HG02642 (cell line): Measurements from ENCODE around the gene CUL4A.
"Not testable (repeated sequence)": the region's sequence is repeated elsewhere in the genome, so short reads cannot be mapped to it uniquely, and the experiment has no call there.

Experiments used
- ATAC-seq: cut with Tn5 transposase; IDR thresholded peaks from one replicate; pipeline ENCODE4 v1.9.1; 2021; ENCODE audit warnings: mild to moderate bottlenecking; ENCODE audit not compliant: unreplicated experiment, poor library complexity

Gene CUL4A

DNA sequence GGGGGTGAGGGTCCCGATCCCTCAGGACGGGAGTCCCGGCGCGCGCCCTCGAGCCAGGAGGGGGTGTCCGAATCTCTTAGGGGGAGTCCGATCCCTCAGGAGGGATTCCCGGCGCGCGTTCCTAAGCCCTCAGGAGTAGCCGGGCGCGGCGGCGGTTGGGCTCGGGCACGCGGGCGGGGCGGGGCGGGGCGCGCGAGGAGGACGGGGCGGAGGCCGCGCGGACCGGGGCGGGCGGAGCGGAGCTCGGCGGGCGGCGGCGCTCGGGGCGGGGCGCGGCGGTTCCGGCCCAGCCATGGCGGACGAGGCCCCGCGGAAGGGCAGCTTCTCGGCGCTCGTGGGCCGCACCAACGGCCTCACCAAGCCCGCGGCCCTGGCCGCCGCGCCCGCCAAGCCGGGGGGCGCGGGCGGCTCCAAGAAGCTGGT, at the start of gene CUL4A:
Gene CUL4A (plus strand): TSS at position 278 of the 423 bp plus-strand sequence. CDS start 15 bp downstream, at position 293.
- ATAC-seq = peak; percentile 47

DNA sequence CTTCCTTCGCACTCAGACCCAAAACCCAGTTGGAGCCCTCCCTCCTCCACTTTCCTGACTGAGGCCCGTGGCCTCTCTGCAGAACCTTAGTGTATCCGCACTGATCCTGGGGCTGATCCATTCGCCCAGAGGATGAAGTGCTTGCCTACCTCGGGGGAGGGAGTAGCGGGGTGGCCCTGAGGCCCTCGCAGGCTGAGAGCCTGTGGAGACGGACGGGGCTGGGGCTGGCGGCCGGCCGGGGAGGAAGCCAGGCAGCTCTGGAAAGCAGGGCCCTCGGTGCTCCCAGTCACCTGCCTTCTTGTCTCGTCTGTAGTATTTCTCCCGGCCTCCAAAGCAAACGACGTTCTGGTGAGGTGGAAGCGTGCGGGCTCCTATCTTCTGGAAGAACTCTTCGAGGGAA, 49.7 kb upstream of the CUL4A start:
- ATAC-seq = no peak

DNA sequence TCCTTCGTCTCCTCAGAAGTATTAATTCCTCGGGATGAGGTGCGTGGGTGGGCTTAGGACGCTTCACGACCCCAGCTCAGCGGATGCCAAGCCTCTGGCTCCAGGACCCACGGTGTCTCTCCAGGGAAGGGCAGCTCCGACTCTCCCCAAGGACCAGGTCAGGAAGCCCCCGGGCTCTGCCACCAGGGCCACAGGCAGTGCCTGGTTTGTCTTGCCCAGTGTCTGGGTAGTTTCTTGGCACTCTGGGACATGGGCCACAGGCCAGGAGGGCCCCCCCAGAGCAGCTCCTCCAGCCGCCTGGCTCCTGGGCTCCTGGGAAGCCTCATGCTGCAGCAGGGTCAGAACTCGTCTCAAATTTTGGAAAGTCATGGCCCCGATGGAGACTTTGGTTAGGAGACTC, 48.4 kb upstream of the CUL4A start:
- no peak for ATAC-seq

DNA sequence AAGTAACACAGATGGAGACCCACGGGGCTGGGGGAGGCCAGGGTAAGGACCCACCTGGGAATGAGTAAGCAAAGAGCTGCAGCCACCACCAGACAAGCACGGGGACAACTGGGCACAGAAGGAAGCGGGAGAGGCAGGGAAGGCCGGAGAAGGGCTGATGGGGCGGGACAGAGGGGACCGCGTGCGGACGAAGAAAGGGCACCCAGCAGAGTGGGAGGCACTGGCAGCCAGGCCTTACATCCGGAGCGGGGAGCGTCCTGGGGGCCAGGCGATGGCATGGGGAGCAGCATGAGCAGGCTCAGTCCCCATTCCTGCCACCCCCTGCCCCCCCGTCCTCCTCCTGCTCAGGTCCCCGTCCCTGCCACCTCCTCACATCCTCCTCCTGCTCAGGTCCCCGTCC, 48.0 kb upstream of the CUL4A start:
- ATAC-seq = no peak

DNA sequence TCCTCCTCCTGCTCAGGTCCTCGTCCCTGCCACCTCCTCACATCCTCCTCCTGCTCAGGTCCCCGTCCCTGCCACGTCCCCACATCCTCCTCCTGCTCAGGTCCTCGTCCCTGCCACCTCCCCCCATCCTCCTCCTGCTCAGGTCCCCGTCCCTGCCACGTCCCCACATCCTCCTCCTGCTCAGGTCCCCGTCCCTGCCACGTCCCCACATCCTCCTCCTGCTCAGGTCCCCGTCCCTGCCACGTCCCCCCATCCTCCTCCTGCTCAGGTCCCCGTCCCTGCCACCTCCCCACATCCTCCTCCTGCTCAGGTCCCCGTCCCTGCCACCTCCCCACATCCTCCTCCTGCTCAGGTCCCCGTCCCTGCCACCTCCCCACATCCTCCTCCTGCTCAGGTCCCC, 47.4 kb upstream of the CUL4A start:
- not testable (repeated sequence) for ATAC-seq

DNA sequence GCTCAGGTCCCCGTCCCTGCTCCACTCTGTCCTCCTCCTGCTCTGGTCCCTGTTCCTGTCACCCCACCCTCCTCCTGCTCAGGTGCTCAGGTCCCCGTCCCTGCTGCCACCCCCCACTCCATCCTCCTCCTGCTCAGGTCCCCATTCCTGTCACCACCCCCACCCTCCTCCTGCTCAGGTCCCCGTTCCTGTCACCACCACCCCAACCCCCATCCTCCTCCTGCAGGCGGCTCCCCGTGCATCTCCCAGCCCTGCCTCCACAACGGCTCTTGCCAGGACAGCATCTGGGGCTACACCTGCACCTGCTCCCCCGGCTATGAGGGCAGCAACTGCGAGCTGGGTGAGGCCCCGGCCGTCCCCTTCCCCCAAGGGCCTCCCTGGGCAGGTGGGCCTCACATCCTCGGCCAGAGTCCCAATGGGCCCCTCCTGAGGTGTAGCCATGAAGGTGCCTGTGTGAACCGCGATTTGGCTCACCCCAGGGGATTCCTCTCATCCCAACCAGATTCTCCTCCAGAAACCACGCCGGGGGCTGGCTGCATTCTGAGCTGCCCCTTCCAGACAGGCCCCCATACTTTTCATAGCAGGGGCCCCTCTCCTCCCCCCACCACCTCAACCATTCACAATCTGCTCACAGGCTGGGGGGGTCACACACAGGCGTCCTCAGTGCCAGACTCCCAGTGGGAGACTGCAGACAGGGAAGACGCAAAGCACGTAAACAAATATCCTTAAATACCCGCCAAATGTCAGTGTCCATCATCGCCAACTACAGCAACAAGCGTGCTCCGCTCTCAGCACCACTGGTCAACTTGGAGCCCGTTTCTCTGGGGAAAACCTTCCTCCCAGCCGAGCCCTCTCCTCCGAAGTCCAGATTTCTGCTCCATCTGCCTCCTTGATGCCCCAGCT, 46.4 kb upstream of the CUL4A start:
- no peak for ATAC-seq

DNA sequence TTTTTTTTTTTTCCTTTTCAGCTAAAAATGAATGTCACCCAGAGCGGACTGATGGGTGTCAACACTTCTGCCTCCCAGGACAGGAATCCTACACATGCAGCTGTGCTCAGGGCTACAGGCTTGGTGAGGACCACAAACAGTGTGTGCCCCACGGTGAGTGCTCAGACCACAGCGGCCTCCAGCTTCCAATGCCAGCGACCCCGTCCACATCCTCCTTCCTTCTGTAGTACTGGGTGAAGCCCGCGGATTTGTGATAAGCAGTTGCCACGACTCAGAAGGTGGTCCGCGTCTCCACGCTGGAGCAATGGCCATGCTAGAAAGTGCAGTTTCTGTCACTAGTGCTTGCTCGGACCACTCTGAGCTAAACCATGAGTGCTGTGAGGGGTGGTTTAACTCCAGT, 44.9 kb upstream of the CUL4A start:
- no peak for ATAC-seq

DNA sequence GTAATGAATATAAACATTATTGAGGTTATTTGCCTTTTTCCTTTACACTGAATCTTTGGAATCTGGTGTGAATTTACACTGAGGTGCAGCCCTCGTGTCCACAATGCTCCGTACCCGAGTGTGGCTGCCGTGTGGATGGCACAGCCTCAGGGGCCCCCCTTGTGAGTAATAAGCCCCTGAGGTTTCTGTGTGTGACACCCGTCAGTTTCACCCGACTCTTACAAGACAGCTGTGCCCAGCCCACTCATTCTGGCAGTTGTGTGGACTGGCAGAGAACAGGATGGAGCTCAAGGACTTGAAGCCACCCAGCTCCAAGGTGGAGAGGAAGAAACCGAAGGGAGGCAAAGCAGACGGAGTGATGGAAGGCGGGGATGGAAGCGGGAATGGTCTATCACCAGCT, 43.1 kb upstream of the CUL4A start:
- no peak for ATAC-seq

DNA sequence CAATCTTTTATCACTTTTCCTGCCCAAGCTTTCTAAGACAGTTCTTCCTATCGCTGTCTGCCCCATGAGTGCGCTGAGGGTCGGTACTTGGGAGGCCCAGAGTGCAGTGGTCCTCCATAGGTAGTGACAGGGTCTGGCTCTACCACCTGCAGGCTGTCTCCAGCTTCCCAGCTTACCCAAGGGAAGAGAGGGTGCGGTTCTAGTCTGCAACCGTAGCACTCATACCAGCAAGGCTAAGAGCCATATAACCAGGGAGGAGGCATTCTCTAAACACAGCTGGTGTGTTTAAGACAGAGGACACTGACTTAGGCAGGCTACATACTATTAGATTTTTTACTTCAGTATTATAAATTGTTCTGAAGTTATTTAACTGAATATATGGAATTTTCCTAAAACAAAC, 42.7 kb upstream of the CUL4A start:
- no peak for ATAC-seq

DNA sequence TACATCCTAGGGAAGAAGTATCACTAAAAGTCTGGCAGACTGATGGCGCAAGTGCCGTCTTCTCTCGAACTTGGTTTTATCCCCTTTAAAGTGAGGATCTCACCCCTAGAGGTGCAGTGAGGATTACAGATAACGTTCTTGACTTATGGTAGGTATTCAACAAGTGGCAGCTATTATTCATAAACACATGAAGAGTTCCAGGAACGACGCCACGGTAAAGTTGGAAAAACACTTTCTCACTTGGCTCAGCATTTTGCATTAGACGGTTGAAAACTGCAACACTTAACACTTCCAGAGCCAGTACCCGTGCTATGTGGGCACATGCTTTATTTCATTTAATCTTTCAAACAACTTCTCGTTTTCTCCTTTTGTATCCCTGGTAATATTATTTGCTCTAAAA, 42.3 kb upstream of the CUL4A start:
- ATAC-seq = no peak

DNA sequence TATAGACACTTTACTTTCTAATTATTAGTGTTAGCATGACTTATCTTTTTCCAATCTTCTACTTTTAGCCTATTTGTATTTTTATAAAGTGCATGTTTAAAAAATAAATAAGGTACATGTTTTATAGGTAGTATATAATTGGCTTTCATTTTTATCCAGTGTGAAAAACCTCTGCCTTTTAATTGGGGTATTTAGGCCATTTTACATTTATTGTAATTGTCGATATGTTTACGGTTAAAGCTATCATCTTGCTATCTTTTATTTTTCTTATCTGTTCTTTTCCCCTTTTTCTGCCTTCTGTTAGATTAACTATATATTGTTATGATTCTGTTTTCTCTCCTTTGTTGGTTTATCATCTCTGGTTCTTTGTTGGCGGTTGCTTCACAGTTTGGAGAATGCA, 41.8 kb upstream of the CUL4A start:
- no peak for ATAC-seq

DNA sequence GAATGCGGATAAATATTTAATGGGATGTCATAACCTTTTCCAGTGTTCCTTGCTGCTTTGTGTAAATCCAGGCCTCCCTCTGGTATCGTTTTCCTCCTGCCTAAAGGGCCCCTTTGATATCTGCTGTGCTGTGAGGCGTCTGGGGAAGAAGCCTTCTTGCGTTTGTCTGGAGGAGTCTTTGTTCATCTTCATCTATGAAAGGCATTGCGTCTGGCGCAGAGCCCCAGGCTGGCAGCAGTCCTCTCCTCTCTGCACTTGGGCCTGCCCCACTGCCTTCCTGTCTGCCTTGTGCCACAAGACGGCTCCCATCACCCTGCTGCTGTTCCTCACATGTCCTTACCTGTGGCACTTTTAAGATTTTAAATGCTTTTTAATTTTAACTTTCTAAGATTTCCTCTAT, 41.2 kb upstream of the CUL4A start:
- ATAC-seq = no peak

DNA sequence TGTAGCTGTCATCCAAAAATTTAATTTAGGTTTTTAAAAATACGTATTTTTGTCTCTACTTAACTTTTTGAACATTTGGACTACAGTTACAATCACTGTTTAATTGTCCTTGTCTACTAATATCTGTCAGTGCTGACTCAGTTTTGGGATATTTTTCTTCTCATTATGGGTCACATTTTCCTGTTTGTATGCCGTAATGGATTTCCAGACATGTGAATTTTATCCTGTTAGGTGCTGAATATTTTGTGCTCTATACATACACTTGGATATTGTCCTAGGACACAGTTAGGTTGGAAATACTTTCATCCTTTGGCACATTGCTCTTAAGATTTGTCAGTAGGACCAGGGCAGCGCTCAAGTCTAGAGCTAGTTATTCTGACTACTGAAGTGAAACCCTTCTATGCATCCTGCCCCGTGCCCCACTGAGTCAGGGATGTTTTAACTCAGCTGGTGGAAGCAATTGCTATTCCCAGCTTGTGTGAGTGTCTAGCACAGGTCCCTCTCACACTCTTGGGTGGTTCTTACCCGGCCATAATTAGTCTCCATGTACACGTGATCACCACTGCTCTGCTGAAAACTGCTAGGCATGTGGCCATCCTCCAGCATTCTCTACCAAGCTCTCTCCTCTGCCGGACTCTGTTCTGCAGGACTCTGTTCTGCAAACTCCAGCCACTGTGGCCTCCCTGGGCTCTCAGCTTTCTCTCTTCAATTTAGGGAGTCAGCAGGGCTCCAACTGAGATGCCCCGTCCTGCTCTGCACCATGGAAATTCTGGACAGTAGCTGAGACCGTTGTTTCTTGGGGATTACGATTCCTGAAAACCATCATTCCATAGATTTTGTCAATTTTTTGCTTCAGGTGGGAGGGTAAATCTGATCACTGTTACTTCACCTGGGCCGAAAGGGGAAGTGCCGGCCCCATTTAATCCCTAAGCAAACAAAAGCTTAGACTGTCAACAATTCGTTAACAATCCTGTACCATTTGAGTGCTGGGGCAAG, 39.8 kb upstream of the CUL4A start:
- no peak for ATAC-seq

DNA sequence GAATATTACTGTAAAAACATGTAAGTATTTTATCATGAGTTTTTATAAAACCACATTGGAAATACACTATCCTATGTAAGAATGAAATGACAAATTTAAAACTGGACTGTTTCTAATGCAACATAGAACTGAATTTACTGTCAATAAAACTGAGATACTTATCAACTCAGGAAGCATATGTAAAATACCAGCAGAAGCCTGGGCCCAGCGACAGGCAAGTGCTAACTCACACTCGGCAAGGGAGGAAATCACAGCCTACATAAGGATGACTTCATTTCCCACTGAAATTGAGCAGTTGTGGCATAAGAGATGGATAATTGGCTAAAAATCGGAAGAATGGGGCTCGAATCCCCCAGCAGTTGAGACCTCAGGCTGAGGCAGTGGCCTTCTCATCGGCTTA, 38.9 kb upstream of the CUL4A start:
- no peak for ATAC-seq

DNA sequence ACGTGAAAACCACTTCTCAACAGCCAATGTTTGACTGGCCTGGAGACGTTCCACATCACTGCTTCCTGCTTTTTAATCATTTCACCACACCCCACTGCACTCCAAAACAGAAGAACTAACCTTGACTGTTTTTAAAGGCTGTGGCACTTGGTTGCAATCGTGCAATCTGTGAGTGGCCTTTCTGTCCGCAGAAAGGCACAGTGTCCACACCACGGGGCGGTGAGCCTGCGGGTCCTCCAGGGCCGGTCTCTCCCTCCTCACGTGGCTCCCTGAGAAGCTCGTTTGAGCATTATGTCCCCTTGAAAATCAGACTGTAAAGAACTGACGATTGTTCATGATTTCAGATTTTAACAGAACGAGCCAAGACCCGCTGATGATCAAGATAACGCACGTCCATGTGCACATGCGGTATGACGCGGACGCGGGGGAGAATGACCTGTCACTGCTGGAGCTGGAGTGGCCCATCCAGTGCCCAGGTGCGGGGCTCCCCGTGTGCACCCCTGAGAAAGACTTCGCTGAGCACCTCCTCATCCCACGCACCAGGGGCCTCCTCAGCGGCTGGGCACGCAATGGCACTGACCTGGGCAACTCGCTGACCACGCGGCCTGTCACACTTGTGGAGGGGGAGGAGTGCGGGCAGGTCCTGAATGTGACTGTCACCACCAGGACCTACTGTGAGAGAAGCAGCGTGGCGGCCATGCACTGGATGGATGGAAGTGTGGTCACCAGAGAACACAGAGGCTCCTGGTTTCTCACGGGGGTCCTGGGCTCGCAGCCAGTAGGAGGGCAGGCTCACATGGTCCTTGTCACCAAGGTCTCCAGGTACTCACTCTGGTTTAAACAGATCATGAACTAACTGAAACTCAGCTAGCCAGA, 37.9 kb upstream of the CUL4A start:
- ATAC-seq = no peak

DNA sequence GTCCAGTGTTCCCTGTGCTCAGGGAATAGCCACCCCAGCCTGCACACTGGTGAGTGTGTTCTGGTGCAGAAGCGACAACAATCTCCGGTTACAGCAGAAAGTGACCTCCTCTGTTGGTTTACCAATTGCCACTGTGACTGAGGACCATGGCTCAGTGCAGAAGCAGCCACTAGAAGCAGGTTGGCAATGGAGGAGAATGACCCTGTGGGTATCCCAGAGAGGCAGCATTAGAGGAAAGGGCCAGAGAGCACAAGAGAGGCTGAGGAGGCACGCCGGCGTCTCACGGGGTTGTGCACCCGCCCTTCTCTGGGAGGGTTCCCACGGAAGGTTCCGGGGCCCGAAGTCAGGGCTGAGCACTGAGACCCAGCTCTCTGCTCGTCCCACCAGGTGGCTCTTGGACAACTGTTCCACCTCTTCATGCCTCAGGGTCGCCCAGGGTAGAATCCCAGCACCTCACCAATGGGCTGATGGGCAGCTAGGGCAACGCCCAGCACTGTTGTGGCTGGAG, 36.9 kb upstream of the CUL4A start:
- no peak for ATAC-seq

DNA sequence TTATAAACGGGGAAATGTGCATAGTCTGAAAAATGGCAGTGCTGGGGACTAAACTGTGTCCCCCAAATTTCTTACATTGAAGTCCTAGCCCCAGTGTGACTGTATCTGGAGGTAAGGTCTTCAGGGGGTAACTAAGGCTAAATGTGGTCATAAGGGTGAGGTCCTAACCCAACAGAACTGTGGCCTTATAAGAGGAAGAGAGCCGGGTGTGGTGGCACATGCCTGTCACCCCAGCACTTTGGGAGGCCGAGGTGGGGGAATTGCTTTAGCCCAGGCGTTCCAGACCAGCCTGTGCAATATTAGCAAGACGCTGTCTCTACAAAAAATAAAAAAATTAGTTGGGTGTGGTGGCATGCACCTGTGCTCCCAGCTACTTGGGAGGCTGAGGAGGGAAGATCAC, 33.1 kb upstream of the CUL4A start:
- ATAC-seq = no peak

DNA sequence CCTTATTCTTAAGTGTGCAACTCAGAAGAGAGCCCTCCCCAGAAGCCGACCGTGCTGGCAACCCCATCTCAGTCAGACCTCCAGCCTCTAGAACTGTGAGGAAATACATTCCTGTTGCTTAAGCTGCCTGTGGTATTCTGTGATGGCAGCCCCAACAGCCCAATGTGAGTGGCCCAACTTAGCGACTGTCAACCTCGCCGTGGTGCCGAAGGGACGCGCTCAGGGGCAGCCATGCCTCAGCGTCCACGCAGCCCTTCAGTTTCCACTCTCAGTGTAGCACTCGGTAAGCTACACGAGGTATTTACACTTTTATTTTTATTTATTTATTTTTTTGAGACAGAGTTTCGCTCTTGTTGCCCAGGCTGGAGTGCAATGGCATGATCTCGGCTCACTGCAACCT, 32.6 kb upstream of the CUL4A start:
- ATAC-seq = no peak

DNA sequence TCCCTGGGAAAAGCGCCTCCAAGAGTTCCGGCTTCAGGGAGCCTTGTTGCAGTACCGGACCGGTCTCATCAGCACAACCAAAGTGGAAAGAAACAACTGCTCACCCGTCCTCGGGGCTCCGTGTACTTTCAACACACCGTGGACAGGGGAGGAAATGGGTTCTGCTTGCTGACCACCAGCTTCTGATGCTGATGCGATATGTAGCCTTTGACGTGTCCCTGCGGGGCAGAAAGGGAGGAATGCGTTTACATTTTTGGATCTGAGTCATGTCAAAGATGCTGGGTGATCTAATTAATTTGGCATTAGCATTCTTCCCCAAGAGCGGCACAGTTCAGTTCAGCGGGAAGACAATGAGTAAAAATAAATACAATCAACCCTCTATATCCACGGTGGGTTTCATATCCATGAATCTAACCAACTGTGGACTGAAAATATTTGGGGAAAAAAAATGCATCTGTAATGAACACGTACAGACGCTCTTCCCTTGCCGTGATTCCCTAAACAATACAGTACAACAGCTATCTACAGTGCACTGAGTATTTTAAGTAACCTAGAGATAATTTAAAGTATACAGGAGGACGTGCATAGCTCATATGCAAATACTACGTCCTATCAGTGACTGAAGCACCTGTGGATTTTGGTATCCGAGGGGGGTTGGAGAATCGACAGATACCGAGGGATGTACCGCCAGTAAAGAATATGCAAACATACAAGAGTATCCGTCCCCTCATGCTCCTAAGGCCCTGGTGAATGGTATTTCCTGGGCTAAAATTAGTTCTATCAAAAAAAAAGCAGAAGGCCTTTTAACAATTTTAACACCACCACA, 31.1 kb upstream of the CUL4A start:
- no peak for ATAC-seq
